ENCODE measurements around the gene PNPLA7.
"Not testable (repeated sequence)": the region's sequence is repeated elsewhere in the genome, so short reads cannot be mapped to it uniquely, and the experiment has no call there.

The PNPLA7 gene

DNA sequence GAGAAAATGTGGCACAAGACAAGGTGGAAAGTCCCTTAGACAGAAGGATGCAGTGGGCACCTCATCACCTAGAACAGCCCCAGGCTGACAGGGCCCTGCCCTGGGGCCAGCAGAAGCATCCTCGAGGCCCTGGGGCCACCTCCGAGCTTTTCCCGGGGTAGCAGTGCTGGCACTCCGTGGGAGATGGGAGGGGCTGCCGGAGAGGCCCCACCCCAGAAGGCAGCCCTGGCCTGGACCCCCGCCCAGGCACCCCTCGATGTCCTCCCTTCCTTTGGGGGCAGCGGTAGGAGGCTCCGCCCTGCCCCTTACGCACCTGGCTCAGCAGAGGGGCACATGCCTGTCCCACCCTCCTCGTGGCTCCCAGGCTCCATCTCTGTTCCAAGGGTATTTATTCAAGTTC, 73.3 kb downstream of the PNPLA7 start:
- no peak for DNase-seq (ENCODE audit: low read depth)
- TF ChIP-seq, protein P1, sequence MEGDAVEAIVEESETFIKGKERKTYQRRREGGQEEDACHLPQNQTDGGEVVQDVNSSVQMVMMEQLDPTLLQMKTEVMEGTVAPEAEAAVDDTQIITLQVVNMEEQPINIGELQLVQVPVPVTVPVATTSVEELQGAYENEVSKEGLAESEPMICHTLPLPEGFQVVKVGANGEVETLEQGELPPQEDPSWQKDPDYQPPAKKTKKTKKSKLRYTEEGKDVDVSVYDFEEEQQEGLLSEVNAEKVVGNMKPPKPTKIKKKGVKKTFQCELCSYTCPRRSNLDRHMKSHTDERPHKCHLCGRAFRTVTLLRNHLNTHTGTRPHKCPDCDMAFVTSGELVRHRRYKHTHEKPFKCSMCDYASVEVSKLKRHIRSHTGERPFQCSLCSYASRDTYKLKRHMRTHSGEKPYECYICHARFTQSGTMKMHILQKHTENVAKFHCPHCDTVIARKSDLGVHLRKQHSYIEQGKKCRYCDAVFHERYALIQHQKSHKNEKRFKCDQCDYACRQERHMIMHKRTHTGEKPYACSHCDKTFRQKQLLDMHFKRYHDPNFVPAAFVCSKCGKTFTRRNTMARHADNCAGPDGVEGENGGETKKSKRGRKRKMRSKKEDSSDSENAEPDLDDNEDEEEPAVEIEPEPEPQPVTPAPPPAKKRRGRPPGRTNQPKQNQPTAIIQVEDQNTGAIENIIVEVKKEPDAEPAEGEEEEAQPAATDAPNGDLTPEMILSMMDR (conservative IDR thresholded peaks at IDR 0.05; ENCODE audit: control insufficient read depth, insufficient read depth, low read depth, low read length): no peak
- no peak overlapping the region for H3K4me3 ChIP-seq (ENCODE audit: control insufficient read depth, low read depth, low read length)

GRCh38 chr9:137475666-137476065, 74.5 kb downstream of the PNPLA7 start:
- TF ChIP-seq, protein P1 (conservative IDR thresholded peaks at IDR 0.05; ENCODE audit: control insufficient read depth, insufficient read depth, low read depth, low read length): no peak
- no peak for DNase-seq (ENCODE audit: low read depth)
- H3K4me3 ChIP-seq (ENCODE audit: control insufficient read depth, low read depth, low read length): no peak overlapping the region

GRCh38 chr9:137474271-137474670, 75.9 kb downstream of the PNPLA7 start:
- TF ChIP-seq, protein P1 (conservative IDR thresholded peaks at IDR 0.05; ENCODE audit: control insufficient read depth, insufficient read depth, low read depth, low read length): no peak
- H3K4me3 ChIP-seq (ENCODE audit: control insufficient read depth, low read depth, low read length): no peak overlapping the region

GRCh38 chr9:137470785-137471184, 79.4 kb downstream of the PNPLA7 start:
- H3K4me3 ChIP-seq (ENCODE audit: control insufficient read depth, low read depth, low read length): no peak overlapping the region
- TF ChIP-seq, protein P1 (conservative IDR thresholded peaks at IDR 0.05; ENCODE audit: control insufficient read depth, insufficient read depth, low read depth, low read length): no peak
- no peak for DNase-seq (ENCODE audit: low read depth)

More at GRCh38 chr9:137474271-137474670, 75.9 kb downstream of the PNPLA7 start:
- no peak for DNase-seq (ENCODE audit: low read depth)

GRCh38 chr9:137467896-137468295, 82.3 kb downstream of the PNPLA7 start:
- H3K4me3 ChIP-seq (ENCODE audit: control insufficient read depth, low read depth, low read length): no peak overlapping the region
- DNase-seq (ENCODE audit: low read depth): no peak
- TF ChIP-seq, protein P1 (conservative IDR thresholded peaks at IDR 0.05; ENCODE audit: control insufficient read depth, insufficient read depth, low read depth, low read length): no peak

- TF ChIP-seq, protein P1 (conservative IDR thresholded peaks at IDR 0.05; ENCODE audit: control insufficient read depth, insufficient read depth, low read depth, low read length): no peak
- no peak overlapping the region for H3K4me3 ChIP-seq (ENCODE audit: control insufficient read depth, low read depth, low read length)
These were observed 83.0 kb downstream of the PNPLA7 start for GRCh38 chr9:137467161-137467581.

DNA sequence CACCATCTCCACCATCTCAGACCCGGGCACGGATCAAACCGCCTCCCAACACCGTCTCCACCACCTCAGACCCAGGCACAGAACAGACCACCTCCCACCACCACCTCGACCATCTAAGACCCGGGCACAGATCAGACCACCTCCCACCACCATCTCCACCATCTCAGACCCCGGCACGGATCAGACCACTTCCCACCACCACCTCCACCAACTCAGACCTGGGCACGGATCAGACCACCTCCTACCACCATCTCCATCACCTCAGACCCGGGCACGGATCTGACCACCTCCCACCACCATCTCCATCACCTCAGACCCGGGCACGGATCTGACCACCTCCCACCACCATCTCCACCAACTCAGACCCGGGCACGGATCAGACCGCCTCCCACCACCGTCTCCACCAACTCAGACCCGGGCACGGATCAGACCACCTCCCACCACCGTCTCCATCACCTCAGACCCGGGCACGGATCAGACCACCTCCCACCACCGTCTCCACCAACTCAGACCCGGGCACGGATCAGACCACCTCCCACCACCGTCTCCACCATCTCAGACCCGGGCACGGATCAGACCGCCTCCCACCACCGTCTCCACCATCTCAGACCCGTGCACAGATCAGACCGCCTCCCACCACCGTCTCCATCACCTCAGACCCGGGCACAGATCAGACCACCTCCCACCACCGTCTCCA, 83.7 kb downstream of the PNPLA7 start:
- not testable (repeated sequence) for H3K4me3 ChIP-seq (ENCODE audit: control insufficient read depth, low read depth, low read length); DNase-seq (ENCODE audit: low read depth)

More at GRCh38 chr9:137467161-137467581, 83.0 kb downstream of the PNPLA7 start:
- no peak for DNase-seq (ENCODE audit: low read depth)

Data from fibroblast of mammary gland (primary cell).